AG10803 (cell line): Measurements from ENCODE around the gene CA11.
A peak's percentile ranks its signal among the peaks of the same experiment; 100 is the strongest.
"Not testable (repeated sequence)": the region's sequence is repeated elsewhere in the genome, so short reads cannot be mapped to it uniquely, and the experiment has no call there.

ENCODE experiments used
- DNase-seq: peaks from one replicate; pipeline ENCODE4 v3.0.0; 2010; ENCODE audit warnings: low read depth
- H3K4me3 ChIP-seq: 2 replicates; pipeline ENCODE4 v1.5.1; 2011; ENCODE audit warnings: mild to moderate bottlenecking, low read length, control low read depth
- TF ChIP-seq, protein P1 (sequence below): conservative IDR thresholded peaks from 2 replicates; pipeline ENCODE4 v1.5.1; 2011; ENCODE audit warnings: mild to moderate bottlenecking, low read length, control low read depth, inconsistent platforms

The CA11 gene

GRCh38 chr19:48681127-48681470 lies 35.1 kb upstream of the CA11 start:
- no peak overlapping the region for H3K4me3 ChIP-seq
- DNase-seq, result peak; percentile 30
- TF ChIP-seq, protein P1, sequence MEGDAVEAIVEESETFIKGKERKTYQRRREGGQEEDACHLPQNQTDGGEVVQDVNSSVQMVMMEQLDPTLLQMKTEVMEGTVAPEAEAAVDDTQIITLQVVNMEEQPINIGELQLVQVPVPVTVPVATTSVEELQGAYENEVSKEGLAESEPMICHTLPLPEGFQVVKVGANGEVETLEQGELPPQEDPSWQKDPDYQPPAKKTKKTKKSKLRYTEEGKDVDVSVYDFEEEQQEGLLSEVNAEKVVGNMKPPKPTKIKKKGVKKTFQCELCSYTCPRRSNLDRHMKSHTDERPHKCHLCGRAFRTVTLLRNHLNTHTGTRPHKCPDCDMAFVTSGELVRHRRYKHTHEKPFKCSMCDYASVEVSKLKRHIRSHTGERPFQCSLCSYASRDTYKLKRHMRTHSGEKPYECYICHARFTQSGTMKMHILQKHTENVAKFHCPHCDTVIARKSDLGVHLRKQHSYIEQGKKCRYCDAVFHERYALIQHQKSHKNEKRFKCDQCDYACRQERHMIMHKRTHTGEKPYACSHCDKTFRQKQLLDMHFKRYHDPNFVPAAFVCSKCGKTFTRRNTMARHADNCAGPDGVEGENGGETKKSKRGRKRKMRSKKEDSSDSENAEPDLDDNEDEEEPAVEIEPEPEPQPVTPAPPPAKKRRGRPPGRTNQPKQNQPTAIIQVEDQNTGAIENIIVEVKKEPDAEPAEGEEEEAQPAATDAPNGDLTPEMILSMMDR, result no peak

DNA sequence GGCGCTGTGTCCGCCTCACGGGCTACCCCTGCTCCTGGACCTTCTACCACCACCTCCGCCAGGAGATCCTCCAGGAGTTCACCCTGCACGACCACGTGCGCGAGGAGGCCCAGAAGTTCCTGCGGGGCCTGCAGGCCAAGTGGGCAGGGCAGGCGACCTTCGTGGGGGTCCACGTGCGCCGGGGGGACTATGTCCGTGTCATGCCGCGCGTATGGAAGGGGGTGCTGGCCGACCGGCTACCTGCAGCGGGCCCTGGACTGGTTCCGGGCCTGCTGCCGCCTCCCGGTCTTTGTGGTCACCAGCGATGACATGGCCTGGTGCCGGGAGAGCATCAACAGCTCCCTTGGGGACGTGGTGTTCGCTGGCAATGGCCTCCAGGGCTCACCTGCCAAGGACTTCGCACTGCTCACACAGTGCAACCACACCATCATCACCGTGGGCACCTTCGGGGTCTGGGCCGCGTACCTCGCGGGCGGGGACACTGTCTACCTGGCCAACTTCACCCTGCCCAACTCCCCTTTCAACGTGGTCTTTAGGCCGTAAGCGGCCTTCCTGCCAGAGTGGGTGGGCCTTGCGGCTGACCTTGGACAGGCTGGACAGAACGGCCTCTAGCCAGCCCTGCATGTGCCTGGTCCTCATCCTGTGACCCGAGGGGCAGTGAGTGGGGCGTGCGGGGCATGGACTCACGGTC lies 34.6 kb upstream of the CA11 start:
- DNase-seq, result no peak
- TF ChIP-seq, protein P1, result no peak
- H3K4me3 ChIP-seq, result no peak overlapping the region

- H3K4me3 ChIP-seq, DNase-seq: not testable (repeated sequence)
Observed at GRCh38 chr19:48680006-48680405, 34.0 kb upstream of the CA11 start.

- H3K4me3 ChIP-seq, result no peak overlapping the region
- DNase-seq, result no peak
- TF ChIP-seq, protein P1, result no peak
Observed at GRCh38 chr19:48678201-48678600, 32.2 kb upstream of the CA11 start.

- TF ChIP-seq, protein P1, result no peak
- no peak overlapping the region for H3K4me3 ChIP-seq
- no peak for DNase-seq
Observed at GRCh38 chr19:48676887-48677286, 30.9 kb upstream of the CA11 start.

DNA sequence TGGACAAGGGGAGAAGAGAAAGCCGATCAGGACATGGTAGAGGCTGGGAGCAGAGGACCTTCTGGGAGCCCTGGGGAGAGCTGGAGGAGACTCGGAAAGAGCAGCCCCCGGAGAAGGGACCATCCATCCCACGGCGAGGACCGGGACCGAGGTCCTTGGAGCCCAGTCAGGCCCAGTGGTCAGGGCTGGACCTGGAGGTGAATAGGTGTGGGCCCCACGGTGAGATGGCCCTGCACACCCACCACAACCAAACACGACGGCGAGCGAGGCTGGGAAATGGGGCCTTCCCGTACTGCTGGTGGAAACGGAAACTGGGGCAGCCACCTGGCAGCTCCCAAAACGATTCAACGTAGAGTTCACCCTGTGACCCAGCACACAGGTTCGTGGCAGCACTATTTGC lies 30.5 kb upstream of the CA11 start:
- no peak overlapping the region for H3K4me3 ChIP-seq
- no peak for DNase-seq
- TF ChIP-seq, protein P1, result no peak

DNA sequence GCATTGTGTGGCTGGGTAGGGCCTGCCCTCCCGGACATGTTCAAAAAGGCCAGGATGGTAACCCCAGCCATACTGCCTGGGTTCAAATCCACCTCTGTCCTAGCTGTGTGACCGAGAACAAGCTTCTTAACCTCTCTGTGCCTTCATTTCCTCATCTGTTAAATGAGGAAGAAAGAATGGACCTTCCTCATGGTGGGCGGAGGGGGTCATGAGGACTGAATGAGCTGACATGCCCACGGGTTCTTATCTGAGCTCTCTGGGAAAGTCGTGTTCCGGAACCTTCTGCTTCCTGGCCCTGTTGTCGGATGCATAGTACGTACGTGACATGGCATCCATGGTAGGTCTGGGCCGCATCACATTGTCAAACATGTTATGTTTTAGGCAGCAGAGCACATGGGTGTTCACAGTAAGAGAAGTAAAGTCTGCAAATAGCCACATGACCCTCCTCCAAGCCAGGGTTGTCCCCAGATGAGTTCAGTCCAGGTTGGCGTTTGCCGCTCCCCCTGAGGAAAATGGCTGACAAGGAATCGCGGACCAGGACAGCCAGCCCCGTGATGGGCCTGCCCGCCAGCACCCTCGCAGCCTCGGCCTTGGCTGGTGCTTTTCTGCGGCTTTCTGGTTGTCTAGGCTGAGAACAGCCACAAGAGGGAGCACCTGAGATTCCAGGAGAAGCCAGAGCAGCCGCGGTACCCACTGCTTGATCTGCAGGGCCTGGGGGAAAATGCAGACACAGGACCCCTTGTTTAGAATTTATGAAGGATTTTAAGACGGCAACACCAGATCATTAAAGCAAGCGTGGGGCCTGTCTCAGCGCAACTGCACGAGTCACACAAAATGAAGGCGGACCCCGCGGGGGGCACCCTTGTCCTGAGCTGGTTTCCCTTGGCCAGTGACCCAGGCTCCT lies 29.2 kb upstream of the CA11 start:
- peak; percentile 70 for DNase-seq
- TF ChIP-seq, protein P1, result peak; percentile 85

More for the DNA sequence above, 29.2 kb upstream of the CA11 start:
- H3K4me3 ChIP-seq, result no peak overlapping the region
